ENCODE measurements around the gene RRP9. TPM values are rescaled to one million over a fixed set of nuclear protein-coding genes. Genes with fewer than 3 reads are reported as not detected.
"Not testable (repeated sequence)": the region's sequence is repeated elsewhere in the genome, so short reads cannot be mapped to it uniquely, and the experiment has no call there.

RRP9 gene, protein sequence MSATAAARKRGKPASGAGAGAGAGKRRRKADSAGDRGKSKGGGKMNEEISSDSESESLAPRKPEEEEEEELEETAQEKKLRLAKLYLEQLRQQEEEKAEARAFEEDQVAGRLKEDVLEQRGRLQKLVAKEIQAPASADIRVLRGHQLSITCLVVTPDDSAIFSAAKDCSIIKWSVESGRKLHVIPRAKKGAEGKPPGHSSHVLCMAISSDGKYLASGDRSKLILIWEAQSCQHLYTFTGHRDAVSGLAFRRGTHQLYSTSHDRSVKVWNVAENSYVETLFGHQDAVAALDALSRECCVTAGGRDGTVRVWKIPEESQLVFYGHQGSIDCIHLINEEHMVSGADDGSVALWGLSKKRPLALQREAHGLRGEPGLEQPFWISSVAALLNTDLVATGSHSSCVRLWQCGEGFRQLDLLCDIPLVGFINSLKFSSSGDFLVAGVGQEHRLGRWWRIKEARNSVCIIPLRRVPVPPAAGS
- total RNA-seq (10 to 100 TPM; 15.2 to 17.3 TPM), polyA plus RNA-seq (10 to 100 TPM; 19.3 to 20.7 TPM)

GRCh38 chr3:51941798-51942602 lies at the start of gene RRP9, which contains the start of gene PARP3:
RRP9 (minus strand) TSS chr3:51941904; CDS start chr3:51941867, 37 bp downstream.
PARP3 (plus strand) TSS chr3:51942363; CDS start chr3:51943356, 993 bp downstream.
- H3K4me3 Mint-ChIP-seq = peak within 1 kb of the TSS; percentile 88 to 96 (median 92)
- Histone ChIP-seq H3K27ac (ENCODE audit: low read depth, low read length) (peak within 1 kb of the TSS; percentile 66), H3K9me3 (ENCODE audit: control insufficient read depth in 1 of 2, low read length in 2 of 2) (no peaks in the 10 kb centered on the region), H3K36me3 (ENCODE audit: insufficient read depth, low read length) (peaks cover 17% of the 10 kb centered on the region), H3K4me1 (ENCODE audit: insufficient read depth, low read length) (peaks cover 37% of the 10 kb centered on the region), H3K4me3 (ENCODE audit: low read length in 2 of 2) (peak within 1 kb of the TSS; percentile 72 to 73), H3K27me3 (ENCODE audit: insufficient read depth, low read length) (no peaks in the 10 kb centered on the region)
- DNase-seq = peak; percentile 98 to 100 (median 100)
- ChIA-PET POLR2A (ENCODE audit: partially characterized antibody) (interaction anchor here (0.6 to 2.9 kb wide), 23 partner anchors 9 to 1374 kb away, joined by 3 to 72 read pairs (median 4); partner anchors contain the start of genes ABHD14A, ABHD14B, ACY1 and C3orf18), CTCF (ENCODE audit: partially characterized antibody) (interaction anchor here (0.9 to 3.7 kb wide), 20 partner anchors 9 to 441 kb away, joined by 3 to 49 read pairs (median 4); partner anchors contain the start of genes ABHD14A, ABHD14B, ACY1 and DCAF1)
- intact Hi-C loops (cut with micrococcal nuclease) = loop anchor here (1.0 to 2.0 kb wide), 10 partner anchors 15 to 212 kb away; partner anchors contain the start of genes ABHD14B, PCBP4, POC1A and RPL29
- peaks cover 11 to 24% of the 10 kb centered on the region in 2 donors for H3K36me3 Mint-ChIP-seq
- H3K27me3 Mint-ChIP-seq = no peaks in the 10 kb centered on the region
- H3K4me1 Mint-ChIP-seq = peaks cover 18 to 48% (median 28%) of the 10 kb centered on the region in 4 donors
- no peaks in the 10 kb centered on the region for H3K9me3 Mint-ChIP-seq
- H3K27ac Mint-ChIP-seq = peak within 1 kb of the TSS; percentile 73 to 94 (median 91)

DNA sequence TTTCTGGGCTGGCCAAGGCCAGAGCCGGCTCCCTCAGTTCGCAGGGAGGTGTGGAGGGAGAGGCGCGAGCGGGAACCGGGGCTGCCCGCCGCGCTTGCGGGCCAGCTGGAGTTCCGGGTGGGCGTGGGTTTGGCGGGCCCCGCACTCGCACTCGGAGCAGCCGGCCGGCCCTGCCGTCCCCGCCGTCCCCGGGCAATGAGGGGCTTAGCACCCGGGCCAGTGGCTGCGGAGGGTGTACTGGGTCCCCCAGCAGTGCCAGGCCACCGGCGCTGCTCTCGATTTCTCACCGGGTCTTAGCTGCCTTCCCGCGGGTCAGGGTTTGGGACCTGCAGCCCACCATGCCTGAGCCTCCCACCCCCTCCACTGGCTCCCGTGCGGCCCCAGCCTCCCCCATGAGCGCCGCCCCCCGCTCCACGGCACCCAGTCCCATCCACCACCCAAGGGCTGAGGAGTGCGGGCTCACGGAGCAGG lies 48.8 kb upstream of the RRP9 start:
- H3K27ac ChIP-seq (ENCODE audit: low read depth, low read length); H3K27me3 ChIP-seq (ENCODE audit: insufficient read depth, low read length); H3K27me3 Mint-ChIP-seq; H3K9me3 ChIP-seq (ENCODE audit: control insufficient read depth in 1 of 2, low read length in 2 of 2); H3K27ac Mint-ChIP-seq; DNase-seq; H3K4me3 ChIP-seq (ENCODE audit: low read length in 2 of 2); H3K4me3 Mint-ChIP-seq; intact Hi-C loops (cut with micrococcal nuclease); H3K9me3 Mint-ChIP-seq: not testable (repeated sequence)
- peaks cover 12 to 40% (median 24%) of the 10 kb centered on the region in 4 donors for H3K4me1 Mint-ChIP-seq
- CTCF ChIA-PET (ENCODE audit: partially characterized antibody) = interaction anchor here (5.9 kb wide), 1 partner anchor 7 kb away, joined by 29 read pairs; the partner anchor contains the start of gene ACY1
- Histone ChIP-seq H3K36me3 (ENCODE audit: insufficient read depth, low read length) (peaks cover 19% of the 10 kb centered on the region), H3K4me1 (ENCODE audit: insufficient read depth, low read length) (peaks cover 28% of the 10 kb centered on the region)
- POLR2A ChIA-PET (ENCODE audit: partially characterized antibody) = interaction anchor here (2.9 kb wide), 1 partner anchor 8 kb away, joined by 23 read pairs; the partner anchor contains the start of gene ACY1
- H3K36me3 Mint-ChIP-seq = peaks cover 21 to 29% of the 10 kb centered on the region in 2 donors

DNA sequence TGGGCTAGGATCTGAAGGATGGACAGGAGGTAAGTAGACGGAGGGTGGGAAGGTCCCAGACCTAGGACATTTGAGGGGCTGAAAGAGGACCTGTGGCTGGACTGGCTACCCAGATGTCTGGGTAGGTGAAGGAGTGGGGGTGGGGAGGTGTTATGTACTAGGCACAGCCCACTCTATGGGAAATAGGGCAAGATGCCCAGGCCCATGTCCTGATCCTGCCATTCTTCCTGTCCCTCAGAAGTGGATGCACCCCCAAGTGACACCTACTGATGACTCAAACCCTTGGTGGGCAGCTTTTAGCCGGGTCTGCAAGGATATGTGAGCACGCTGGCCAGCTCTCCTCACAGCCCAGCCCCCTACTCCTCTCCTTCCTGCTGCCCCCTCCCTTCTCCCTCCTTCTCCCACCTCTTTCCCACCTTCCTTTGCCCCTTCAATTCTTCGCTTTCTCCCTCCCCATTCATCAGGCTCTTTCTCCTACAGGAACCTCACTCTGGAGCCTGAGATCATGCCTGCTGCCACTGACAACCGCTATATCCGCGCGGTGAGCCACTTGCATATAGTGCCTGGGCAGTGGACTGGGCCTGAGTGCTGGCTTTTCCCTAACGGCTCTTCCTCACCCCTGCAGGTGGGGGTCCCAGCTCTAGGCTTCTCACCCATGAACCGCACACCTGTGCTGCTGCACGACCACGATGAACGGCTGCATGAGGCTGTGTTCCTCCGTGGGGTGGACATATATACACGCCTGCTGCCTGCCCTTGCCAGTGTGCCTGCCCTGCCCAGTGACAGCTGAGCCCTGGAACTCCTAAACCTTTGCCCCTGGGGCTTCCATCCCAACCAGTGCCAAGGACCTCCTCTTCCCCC lies 46.8 kb upstream of the RRP9 start:
- H3K4me1 ChIP-seq (ENCODE audit: insufficient read depth, low read length) = peaks cover 15% of the 10 kb centered on the region
- Mint-ChIP-seq H3K27ac (peak overlapping the region in 5 of 7 donors; percentile 22 to 69 (median 65)), H3K27me3 (no peaks in the 10 kb centered on the region), H3K4me3 (no peak overlapping the region), H3K36me3 (peaks cover 8 to 13% of the 10 kb centered on the region in 2 donors), H3K9me3 (no peaks in the 10 kb centered on the region), H3K4me1 (peaks cover 3 to 26% (median 12%) of the 10 kb centered on the region in 4 donors)
- no peak overlapping the region for H3K4me3 ChIP-seq (ENCODE audit: low read length in 2 of 2)
- intact Hi-C loops (cut with micrococcal nuclease) = no loop called here
- no peak for DNase-seq
- peaks cover 6% of the 10 kb centered on the region for H3K36me3 ChIP-seq (ENCODE audit: insufficient read depth, low read length)
- ChIA-PET CTCF (ENCODE audit: partially characterized antibody) (no interaction called here), POLR2A (ENCODE audit: partially characterized antibody) (no interaction called here)
- no peaks in the 10 kb centered on the region for H3K27me3 ChIP-seq (ENCODE audit: insufficient read depth, low read length)
- H3K9me3 ChIP-seq (ENCODE audit: control insufficient read depth in 1 of 2, low read length in 2 of 2) = no peaks in the 10 kb centered on the region
- H3K27ac ChIP-seq (ENCODE audit: low read depth, low read length) = no peak overlapping the region

- H3K4me1 ChIP-seq (ENCODE audit: insufficient read depth, low read length) = peaks cover 12% of the 10 kb centered on the region
- no peak overlapping the region for H3K27ac ChIP-seq (ENCODE audit: low read depth, low read length)
- no peaks in the 10 kb centered on the region for H3K9me3 ChIP-seq (ENCODE audit: control insufficient read depth in 1 of 2, low read length in 2 of 2)
- intact Hi-C loops (cut with micrococcal nuclease) = no loop called here
- H3K36me3 ChIP-seq (ENCODE audit: insufficient read depth, low read length) = peaks cover 3% of the 10 kb centered on the region
- peaks cover 3 to 26% (median 16%) of the 10 kb centered on the region in 4 donors for H3K4me1 Mint-ChIP-seq
- H3K27me3 ChIP-seq (ENCODE audit: insufficient read depth, low read length) = no peaks in the 10 kb centered on the region
- no peaks in the 10 kb centered on the region for H3K27me3 Mint-ChIP-seq
- peak overlapping the region in 4 of 7 donors; percentile 20 to 74 (median 64) for H3K27ac Mint-ChIP-seq
- POLR2A ChIA-PET (ENCODE audit: partially characterized antibody) = interaction anchor here (0.6 to 8.2 kb wide), 2 partner anchors 7 to 33 kb away, joined by 3 to 59 read pairs; partner anchors contain the start of gene RPL29
- no peak overlapping the region for H3K4me3 Mint-ChIP-seq
- DNase-seq = no peak
- H3K9me3 Mint-ChIP-seq = no peaks in the 10 kb centered on the region
- no peak overlapping the region for H3K4me3 ChIP-seq (ENCODE audit: low read length in 2 of 2)
- CTCF ChIA-PET (ENCODE audit: partially characterized antibody) = interaction anchor here (1.7 kb wide), 1 partner anchor 66 kb away, joined by 4 read pairs; no protein-coding TSS in a partner anchor
- H3K36me3 Mint-ChIP-seq = peaks cover 6 to 8% of the 10 kb centered on the region in 2 donors
Observed at GRCh38 chr3:51987568-51987967, 45.9 kb upstream of the RRP9 start.

GRCh38 chr3:51986010-51986947 lies 44.6 kb upstream of the RRP9 start:
- Mint-ChIP-seq H3K27ac (peak overlapping the region in 3 of 7 donors; percentile 17 to 48 (median 47)), H3K4me1 (peaks cover 7 to 26% (median 19%) of the 10 kb centered on the region in 4 donors), H3K36me3 (peaks cover 2 to 3% of the 10 kb centered on the region in 2 donors), H3K4me3 (no peak overlapping the region), H3K9me3 (no peaks in the 10 kb centered on the region), H3K27me3 (no peaks in the 10 kb centered on the region)
- ChIA-PET CTCF (ENCODE audit: partially characterized antibody) (interaction anchor here (1.0 to 1.7 kb wide), 2 partner anchors 12 to 67 kb away, joined by 3 to 4 read pairs; partner anchors contain the start of gene ABHD14B), POLR2A (ENCODE audit: partially characterized antibody) (interaction anchor here (0.6 to 8.2 kb wide), 3 partner anchors 8 to 12 kb away, joined by 3 to 65 read pairs (median 59); partner anchors contain the start of genes ABHD14A, ABHD14B and RPL29)
- no peaks in the 10 kb centered on the region for H3K36me3 ChIP-seq (ENCODE audit: insufficient read depth, low read length)
- H3K27ac ChIP-seq (ENCODE audit: low read depth, low read length) = no peak overlapping the region
- DNase-seq = no peak
- peaks cover 21% of the 10 kb centered on the region for H3K4me1 ChIP-seq (ENCODE audit: insufficient read depth, low read length)
- intact Hi-C loops (cut with micrococcal nuclease) = no loop called here
- no peaks in the 10 kb centered on the region for H3K27me3 ChIP-seq (ENCODE audit: insufficient read depth, low read length)
- no peaks in the 10 kb centered on the region for H3K9me3 ChIP-seq (ENCODE audit: control insufficient read depth in 1 of 2, low read length in 2 of 2)
- H3K4me3 ChIP-seq (ENCODE audit: low read length in 2 of 2) = no peak overlapping the region
